NB4 (cell line): ENCODE results near the gene SLC6A11.

Experiments used
- CTCF ChIP-seq: IDR thresholded peaks from one replicate; pipeline ENCODE4 v1.5.1; 2012; ENCODE audit warnings: low read depth, low read length
- MAX ChIP-seq: IDR thresholded peaks from 2 replicates; pipeline ENCODE4 v1.6.1; 2011; ENCODE audit warnings: low read depth, low read length
- POLR2A ChIP-seq: IDR thresholded peaks from 2 replicates; pipeline ENCODE4 v1.6.1; 2011; ENCODE audit warnings: mild to moderate bottlenecking; ENCODE audit not compliant: insufficient read length; ENCODE audit errors: extremely low read depth

- TF ChIP-seq CTCF (no peak), MAX (no peak), POLR2A (no peak)
Measured at GRCh38 chr3:10775259-10775658, 40.8 kb upstream of the SLC6A11 start.
